ENCODE measurements around the gene FABP1.

FABP1 gene

GRCh38 chr2:88113069-88113468 is 14.8 kb downstream of the FABP1 start:
- DNase-seq: no peak

DNA sequence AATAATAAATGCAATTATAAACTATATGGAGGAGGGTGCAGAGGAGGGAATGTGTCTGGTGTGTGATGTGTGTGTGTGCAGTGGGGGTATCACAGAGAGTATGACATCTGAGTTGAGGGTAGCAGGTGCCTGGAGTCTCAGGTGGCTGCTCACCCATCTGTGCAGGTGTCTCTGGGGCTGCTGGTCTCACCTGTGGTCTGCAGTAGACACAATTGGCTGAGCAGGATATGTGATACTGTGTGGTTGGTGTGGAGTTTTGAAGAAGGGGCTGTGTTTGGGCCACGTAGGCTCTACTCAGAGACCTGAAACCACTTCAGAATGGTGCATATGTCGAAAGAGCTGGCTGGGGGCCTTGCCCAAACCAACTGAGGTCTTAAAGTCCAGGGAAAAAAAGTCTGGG is 17.0 kb downstream of the FABP1 start:
- DNase-seq: no peak

DNA sequence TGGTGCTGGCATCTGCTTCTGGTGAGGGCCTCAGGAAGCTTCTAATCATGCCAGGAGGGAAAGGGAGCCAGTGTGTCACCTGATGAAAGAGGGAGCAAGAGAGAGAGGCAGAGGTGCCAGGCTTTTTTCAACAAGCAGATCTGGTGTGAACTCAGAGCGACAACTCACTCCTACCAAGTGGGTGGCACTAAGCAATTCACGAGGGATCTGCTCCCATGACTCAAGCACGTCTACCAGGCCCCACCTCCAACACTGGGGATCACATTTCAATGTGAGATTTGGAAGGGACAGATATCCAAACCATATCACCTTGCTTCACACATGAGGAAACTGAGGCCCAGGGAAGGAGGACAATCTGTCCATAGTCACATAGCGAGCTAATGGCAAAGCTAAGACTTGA is 19.1 kb downstream of the FABP1 start:
- DNase-seq: no peak

GRCh38 chr2:88100489-88100858 is 27.4 kb downstream of the FABP1 start:
- no peak for DNase-seq

DNA sequence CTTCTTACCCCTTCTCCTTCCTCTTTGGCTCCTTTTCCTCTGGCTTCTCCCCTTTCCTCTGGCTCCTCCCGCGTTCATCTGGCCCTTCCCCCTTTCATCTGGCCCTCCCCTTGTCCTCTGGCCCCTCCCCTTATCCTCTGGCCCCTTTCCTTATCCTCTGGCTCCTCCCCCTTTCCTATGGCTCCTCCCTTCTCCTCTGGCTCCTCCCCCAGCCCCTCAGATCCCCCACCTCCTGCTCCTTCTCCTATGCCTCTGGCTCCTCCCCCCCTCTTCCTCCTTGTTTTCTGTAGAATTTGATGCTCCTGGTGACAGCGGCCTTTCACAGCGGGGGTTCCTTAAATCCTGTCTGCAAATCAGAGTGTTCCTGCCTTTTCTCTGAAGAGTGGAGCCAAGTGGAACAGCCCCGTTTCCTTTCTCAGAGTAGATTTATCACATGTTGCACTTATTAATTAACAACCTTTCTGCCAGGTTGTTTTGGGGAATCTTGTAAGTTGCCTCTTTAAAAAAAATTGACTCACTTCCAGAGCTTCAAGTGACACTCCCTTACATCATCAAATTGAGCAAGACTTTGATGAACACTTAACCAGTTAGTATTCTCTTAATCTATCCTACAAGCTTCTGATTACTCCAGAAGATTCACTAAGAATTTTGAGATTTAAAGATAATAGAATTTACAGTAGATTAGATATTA is 27.9 kb downstream of the FABP1 start:
- DNase-seq: peak; percentile 31 to 42

DNA sequence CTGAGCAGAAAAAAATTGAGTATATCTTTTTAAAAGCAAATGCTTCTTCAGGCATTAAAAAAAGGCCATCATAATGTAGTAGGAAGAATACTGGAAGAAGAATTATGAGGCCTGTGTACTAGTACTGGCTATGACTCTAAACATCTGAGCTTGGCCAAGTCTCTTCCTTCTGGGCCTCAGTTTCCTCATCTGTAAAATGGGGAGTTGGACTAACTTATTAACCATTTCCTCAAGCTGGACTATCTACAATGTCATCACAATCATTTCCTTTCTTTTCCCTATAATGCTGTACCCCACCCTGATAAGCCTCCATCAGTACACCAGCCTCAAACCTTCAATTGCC is 29.3 kb downstream of the FABP1 start:
- no peak for DNase-seq

- no peak for DNase-seq
Measured at GRCh38 chr2:88097891-88098557, 29.8 kb downstream of the FABP1 start.

DNA sequence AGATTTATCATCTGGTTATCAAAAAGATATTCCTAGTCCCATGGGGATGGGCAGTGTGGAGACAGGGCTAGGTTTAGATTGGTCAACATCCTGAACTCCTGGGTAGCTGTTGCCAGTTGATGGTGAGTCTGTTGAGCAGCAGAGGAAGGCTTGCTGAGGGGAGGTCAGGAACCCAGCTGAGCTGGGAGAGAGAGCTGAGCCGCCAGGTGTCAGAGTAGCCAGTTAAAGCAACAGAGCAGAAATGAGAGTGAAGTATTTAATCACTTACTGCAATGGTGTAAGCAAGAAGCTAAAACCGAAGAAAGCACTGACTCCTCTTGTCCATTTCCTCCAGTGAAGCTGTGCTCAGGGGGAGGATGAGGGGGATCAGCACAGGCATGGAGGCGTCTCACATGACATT is 30.7 kb downstream of the FABP1 start:
- DNase-seq: no peak

DNA sequence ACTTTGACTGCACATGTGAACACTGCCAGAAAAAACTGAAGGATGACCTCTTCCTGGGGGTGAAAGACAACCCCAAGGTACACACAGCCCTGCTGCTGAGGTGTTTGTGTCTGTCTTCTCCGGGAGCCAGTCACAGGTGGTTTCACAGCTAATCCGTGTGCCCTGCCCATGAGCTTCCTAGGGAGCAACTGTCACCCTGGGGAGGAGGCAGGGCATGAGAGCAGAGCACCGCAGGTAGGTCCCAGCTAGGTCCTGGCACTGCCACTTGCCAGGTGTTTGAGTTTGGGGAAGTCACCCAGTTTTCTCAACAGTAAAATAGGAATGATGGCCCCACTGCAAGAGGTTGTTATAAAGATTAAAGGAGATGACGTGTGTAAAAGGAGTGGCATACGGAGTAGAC is 31.2 kb downstream of the FABP1 start:
- no peak for DNase-seq

- DNase-seq: no peak
Measured at GRCh38 chr2:88095022-88095421, 32.8 kb downstream of the FABP1 start.

GRCh38 chr2:88092773-88093172 is 35.1 kb downstream of the FABP1 start:
- no peak for DNase-seq

- DNase-seq: peak in 1 of 2 donors; percentile 17
Measured at GRCh38 chr2:88091943-88092342, 35.9 kb downstream of the FABP1 start.

GRCh38 chr2:88090446-88091283 is 37.2 kb downstream of the FABP1 start:
- peak; percentile 23 to 28 for DNase-seq

DNA sequence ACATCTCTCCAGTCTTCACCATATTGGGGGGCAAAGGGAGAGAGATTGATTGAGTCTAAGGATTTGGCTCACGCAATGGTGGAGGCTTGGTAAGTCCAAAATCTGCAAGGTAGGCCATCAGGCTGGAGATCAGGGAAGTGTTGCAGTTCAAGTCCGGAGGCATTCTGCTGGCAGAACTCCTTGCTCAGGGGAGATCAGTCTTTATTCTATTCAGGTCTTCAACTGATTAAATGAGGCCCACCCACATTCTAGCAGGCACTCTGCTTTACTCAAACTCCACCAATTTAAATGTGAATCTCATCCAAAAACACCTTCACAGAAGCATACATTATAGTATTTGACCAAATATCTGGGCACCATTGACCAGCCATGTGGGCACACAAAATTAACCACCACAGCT is 38.9 kb downstream of the FABP1 start:
- DNase-seq: no peak

DNA sequence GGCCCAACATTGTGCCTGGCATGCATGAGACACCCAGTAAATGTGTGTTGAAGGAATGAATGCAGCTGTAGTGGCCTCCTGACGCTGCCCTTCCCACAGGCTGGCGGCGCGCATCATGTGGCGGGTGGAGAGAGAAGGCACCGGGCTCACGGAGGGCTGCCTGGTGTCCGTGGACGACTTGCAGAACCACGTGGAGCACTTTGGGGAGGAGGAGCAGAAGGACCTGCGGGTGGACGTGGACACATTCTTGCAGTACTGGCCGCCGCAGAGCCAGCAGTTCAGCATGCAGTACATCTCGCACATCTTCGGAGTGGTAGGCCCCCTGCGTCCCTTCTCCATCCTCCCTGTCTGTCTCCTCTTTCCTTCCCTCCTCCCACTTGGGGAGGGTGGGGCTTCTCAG is 40.1 kb downstream of the FABP1 start:
- DNase-seq: no peak

- DNase-seq: no peak
Measured at GRCh38 chr2:88087073-88087472, 40.8 kb downstream of the FABP1 start.

- no peak for DNase-seq
Measured at GRCh38 chr2:88086401-88086800, 41.5 kb downstream of the FABP1 start.

DNA sequence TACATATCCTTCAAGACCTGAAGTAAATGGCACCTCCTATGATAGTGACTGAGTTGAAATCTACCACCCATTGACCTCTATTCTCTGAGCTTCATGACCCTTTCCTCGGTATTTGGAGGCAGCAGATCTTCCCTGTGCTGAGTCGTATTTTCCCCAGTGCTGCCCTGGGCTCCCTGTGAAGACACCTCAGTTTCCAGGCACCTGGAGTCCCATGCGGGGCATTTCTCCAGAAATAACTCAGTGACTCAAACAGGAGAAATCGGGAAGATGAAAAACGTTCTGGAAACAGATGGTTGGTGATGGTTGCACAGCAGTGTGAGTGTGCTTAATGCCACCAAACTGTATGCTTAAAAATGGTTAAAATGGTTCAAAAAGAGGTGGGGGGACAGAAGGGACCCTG is 42.3 kb downstream of the FABP1 start:
- DNase-seq: no peak

DNA sequence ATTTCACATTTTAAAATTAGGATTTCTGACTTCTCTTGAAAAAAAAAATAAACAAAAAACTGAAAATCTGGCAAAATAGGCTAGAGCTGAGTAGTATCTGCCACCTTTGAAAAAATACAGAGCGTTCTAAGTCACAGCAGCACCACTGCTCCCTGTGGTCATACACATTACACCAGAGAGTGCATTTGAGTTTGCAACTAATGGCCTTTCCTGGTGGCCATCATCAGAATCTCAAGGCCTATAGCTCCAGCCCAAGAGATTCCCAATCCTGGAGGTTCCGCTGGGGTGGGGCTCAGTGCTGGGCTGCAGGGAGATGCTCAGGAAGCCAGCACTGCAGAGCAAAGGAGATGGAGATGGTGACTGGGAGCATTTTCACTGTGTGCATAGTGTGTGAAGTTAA is 42.8 kb downstream of the FABP1 start:
- DNase-seq: no peak

DNA sequence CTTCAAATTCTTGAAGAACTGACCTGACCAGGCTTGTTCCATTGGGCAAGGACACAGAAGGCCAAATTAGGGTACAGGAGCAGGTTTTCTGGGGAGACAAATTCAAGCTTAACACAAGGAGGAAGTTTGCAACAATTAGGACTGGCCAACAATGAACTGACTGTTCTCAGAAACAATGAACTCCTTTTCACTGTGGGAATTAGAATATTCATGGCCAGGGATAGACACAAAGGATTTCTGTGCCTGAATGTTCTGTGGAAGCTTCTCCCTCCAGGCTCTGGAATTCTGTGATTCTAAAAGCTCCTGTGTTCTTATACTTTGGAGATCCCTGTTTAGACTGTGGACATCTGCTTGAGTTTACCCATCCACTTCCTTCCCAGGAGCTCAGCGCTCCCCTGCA is 45.1 kb downstream of the FABP1 start:
- DNase-seq: no peak

GRCh38 chr2:88081924-88082608 is 45.8 kb downstream of the FABP1 start:
- no peak for DNase-seq

DNA sequence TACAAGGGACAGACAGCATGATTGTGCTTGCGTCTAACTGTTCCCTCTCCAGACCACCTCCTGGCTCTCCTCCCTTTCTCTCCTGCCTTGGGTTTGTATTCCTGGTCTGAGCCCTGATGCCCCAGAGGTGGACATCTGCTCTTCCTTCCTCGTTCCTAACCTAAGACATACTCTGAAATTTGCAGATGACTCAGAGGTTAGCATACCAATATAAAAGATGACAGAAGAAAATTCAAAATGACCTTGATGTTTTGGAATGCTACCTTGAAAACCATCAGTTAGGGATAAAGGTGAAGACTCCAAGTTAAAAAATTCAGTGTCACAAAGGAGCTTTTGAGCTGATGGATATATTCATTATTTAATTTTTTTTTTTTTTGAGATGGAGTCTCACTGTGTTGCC is 47.3 kb downstream of the FABP1 start:
- no peak for DNase-seq

DNA sequence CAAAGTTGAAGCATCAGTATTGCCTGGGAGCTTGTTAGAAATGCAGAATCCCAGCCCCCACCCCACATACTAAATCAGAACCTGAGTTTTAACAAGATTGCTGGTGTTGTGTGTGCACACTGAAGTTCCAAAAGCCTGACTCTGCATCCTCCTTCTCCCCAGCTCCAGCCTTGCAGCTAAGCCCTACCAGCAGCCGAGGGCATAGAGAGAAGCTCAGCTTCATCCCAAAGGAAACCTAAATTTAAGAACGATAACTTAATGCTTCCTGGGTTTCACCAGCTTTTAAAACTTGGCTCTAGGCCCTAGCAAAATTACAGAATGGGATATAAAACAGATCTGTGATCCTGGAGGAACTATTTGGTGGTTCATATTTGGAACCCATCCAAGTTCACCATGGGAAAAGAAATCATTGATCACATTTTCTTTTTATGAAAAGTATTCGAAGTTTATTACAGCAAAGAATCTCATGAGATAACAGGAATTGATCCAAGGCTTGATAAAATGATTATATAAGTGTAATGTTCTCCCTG is 49.2 kb downstream of the FABP1 start:
- no peak for DNase-seq

All from inflammatory macrophage treated with lipopolysaccharide for 1 hour (primary cell).